ENCODE data around the gene HGD.

Gene HGD

DNA sequence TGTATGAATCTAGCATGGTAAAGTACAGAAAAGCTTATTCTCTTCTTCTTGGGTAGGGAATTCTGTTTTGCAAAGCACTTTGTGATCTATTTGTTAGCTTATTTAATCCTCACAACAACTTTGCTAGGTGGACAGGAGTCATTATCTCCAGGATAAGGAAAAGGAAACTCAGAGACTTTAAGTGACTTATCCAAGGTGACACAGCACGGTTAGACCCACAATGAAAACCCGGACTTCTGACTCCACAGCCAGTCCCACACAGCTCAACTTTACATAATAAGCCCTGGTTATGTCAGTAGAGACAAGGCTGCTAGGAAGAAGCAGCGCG lies 86.3 kb downstream of the HGD start:
- DNase-seq (ENCODE audit: low read depth in 2 of 2): no peak

DNA sequence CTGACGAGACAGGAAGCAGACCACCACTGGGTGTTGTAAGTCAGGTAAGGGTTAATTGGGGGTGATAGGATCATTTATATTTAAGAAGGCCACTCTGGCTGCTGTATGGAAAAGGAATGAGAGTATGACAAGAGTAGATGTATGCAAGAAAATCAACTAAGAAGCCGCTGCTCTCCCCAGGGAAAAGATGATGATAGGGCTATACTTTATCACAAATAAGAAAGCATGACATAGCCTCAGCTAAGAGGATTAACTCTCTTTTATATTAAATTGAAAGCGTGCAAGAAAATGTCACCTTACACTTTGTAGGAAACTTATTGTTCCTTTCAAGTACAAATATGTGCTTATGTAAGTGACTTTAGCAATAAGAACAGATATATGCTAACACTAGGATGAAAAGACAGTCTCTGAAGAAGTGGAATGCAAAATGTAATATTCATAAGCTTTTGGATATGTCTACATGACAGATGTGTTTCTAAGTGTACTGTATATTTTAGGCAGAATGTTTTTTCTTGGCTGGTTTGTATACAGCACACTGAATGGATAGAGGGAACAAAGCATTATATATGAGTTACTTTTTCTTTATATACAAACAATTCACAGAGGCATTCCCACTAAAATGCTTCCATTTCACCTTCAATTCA lies 94.6 kb downstream of the HGD start:
- DNase-seq (ENCODE audit: low read depth in 2 of 2): no peak
